Astrocyte (in vitro differentiated cells and primary cell): ENCODE data around the gene SPCS1. TPM values are rescaled to one million over a fixed set of nuclear protein-coding genes. Genes with fewer than 3 reads are reported as not detected.

ENCODE experiments used
- DNase-seq: peaks from one replicate; pipeline ENCODE4 v3.0.0-alpha.2; 2010; ENCODE audit warnings: low read depth
- FAIRE-seq: peaks from 2 replicates; lab custom pipeline; 2011; peaks lifted over from hg19 to GRCh38; lab: Jason Lieb, UNC
- H2AFZ ChIP-seq: 2 replicates; pipeline ENCODE4 v1.6.0; 2012; ENCODE audit warnings: low read depth, low read length, inconsistent platforms
- H3K27ac ChIP-seq: 2 replicates; pipeline ENCODE4 v1.5.1; 2011; ENCODE audit warnings: low read depth, low read length, inconsistent platforms
- H3K27me3 ChIP-seq: 2 replicates; pipeline ENCODE4 v1.6.0; 2011; ENCODE audit warnings: low read length, inconsistent platforms; ENCODE audit not compliant: insufficient read depth
- H3K36me3 ChIP-seq: 2 replicates; pipeline ENCODE4 v1.5.1; 2011; ENCODE audit warnings: low read length, inconsistent platforms; ENCODE audit not compliant: insufficient read depth
- H3K4me1 ChIP-seq: 2 replicates; pipeline ENCODE4 v1.5.1; 2011; ENCODE audit warnings: low read length, inconsistent platforms; ENCODE audit not compliant: insufficient read depth
- H3K4me2 ChIP-seq: 2 replicates; pipeline ENCODE4 v1.6.0; 2012; ENCODE audit warnings: low read length, inconsistent platforms
- H3K4me3 ChIP-seq: 2 replicates; pipeline ENCODE4 v1.5.1; 2011; ENCODE audit warnings: low read depth, mild to moderate bottlenecking, low read length, inconsistent platforms; ENCODE audit not compliant: insufficient read depth
- H3K79me2 ChIP-seq: 2 replicates; pipeline ENCODE4 v1.6.0; 2012; ENCODE audit warnings: mild to moderate bottlenecking, low read length, inconsistent platforms; ENCODE audit not compliant: insufficient read depth
- H3K9ac ChIP-seq: 2 replicates; pipeline ENCODE4 v1.6.0; 2012; ENCODE audit warnings: mild to moderate bottlenecking, low read length, inconsistent platforms
- H3K9me3 ChIP-seq: 2 replicates; pipeline ENCODE4 v1.5.1; 2012; ENCODE audit warnings: low read depth, mild to moderate bottlenecking, low read length, inconsistent platforms; ENCODE audit not compliant: insufficient read depth
- H4K20me1 ChIP-seq: 2 replicates; pipeline ENCODE4 v1.6.0; 2012; ENCODE audit warnings: low read length, inconsistent platforms; ENCODE audit not compliant: insufficient read depth
- H3K27ac Mint-ChIP-seq: one replicate; pipeline ENCODE4 v1.8.0; 2021; ENCODE audit warnings: mild to moderate bottlenecking, mixed read lengths; ENCODE audit not compliant: unreplicated experiment
- H3K27me3 Mint-ChIP-seq: one replicate; pipeline ENCODE4 v1.8.0; 2021; ENCODE audit warnings: low read depth, mixed read lengths; ENCODE audit not compliant: unreplicated experiment
- H3K36me3 Mint-ChIP-seq: one replicate; pipeline ENCODE4 v1.8.0; 2021; ENCODE audit warnings: low read depth, mixed read lengths; ENCODE audit not compliant: unreplicated experiment
- H3K4me1 Mint-ChIP-seq: one replicate; pipeline ENCODE4 v1.8.0; 2021; ENCODE audit warnings: low read depth, mixed read lengths; ENCODE audit not compliant: unreplicated experiment
- H3K4me3 Mint-ChIP-seq: one replicate; pipeline ENCODE4 v1.8.0; 2021; ENCODE audit warnings: mild to moderate bottlenecking, moderate library complexity, mixed read lengths; ENCODE audit not compliant: unreplicated experiment
- H3K9me3 Mint-ChIP-seq: one replicate; pipeline ENCODE4 v1.8.0; 2021; ENCODE audit warnings: mild to moderate bottlenecking, mixed read lengths; ENCODE audit not compliant: unreplicated experiment
- EZH2 ChIP-seq: IDR thresholded peaks from 2 replicates; pipeline ENCODE4 v1.6.1; 2012; ENCODE audit warnings: mild to moderate bottlenecking, low read length, inconsistent platforms; ENCODE audit not compliant: insufficient read depth
- total RNA-seq: library from RNA; stranded (reverse); gene quantifications from 2 replicates; pipeline ENCODE4 v1.2.1, GENCODE V29; 2021
- TF ChIP-seq, protein P1 (sequence below): IDR thresholded peaks from 2 replicates; pipeline ENCODE4 v1.5.1; 2011; ENCODE audit warnings: low read depth, mild to moderate bottlenecking, inconsistent platforms, low read length, moderate library complexity; ENCODE audit not compliant: insufficient read depth

The SPCS1 gene
- total RNA-seq, 1 donor from 2014 or later: 110 TPM

DNA sequence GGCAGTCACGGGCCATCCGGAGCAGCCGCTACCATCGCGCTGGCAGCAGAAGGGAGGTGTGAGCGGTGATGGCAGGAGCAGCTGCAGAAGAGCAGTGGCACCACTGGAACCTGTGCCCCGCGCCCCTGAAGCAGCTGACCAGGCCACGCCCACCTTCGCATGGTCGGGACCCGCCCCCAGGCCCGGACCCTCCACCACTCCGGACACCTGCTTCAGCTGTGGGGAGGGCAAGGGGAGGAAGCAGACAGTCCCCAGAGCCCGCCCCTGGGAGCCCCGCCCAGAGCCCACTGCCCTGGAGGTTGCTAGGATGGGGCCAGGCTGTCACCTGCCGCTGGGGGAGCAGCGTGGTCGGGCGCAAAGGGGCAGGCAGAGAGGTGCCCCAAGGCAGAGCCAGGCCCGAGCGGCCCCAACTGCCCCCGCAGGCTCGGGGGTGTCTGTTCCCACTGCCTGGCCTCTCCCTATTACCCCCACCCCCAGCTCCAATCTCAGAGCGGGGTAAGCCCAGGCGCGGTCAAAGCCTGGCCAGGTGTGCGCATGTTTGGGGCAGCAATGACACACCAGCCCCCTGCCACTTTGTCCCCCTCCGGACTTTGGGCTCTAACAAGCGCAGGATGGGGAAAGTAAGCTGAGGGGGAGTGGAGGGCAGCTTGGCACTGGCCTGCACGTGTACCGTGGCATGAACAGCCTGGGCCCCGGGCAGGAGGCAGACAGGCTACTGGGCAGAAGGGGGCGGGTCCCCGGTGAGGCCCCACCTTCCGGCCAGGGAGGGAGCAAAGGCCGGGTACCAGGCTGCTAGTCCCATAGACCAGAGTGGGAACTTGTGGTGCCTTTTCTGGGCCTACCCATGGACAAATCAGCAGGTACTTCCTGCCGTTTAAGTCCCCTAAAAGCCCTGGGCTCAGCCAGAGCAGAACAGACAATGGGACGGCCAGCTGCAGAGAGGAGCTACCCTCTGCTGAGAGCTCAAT is 8.7 kb downstream of the SPCS1 start:
- H3K79me2 ChIP-seq: no peaks in the 10 kb centered on the region
- no peak overlapping the region for H3K27ac Mint-ChIP-seq
- peaks cover 2% of the 10 kb centered on the region for H3K36me3 ChIP-seq
- H3K27me3 Mint-ChIP-seq: no peaks in the 10 kb centered on the region
- H3K9me3 Mint-ChIP-seq: peaks cover under 1% of the 10 kb centered on the region
- no peaks in the 10 kb centered on the region for H4K20me1 ChIP-seq
- no peak overlapping the region for H3K27ac ChIP-seq
- H3K4me1 ChIP-seq: no peaks in the 10 kb centered on the region
- no peaks in the 10 kb centered on the region for H3K4me1 Mint-ChIP-seq
- peaks cover 12% of the 10 kb centered on the region for H3K36me3 Mint-ChIP-seq
- FAIRE-seq (no peak), DNase-seq (no peak)
- H2AFZ ChIP-seq: no peak overlapping the region
- TF ChIP-seq, protein P1, sequence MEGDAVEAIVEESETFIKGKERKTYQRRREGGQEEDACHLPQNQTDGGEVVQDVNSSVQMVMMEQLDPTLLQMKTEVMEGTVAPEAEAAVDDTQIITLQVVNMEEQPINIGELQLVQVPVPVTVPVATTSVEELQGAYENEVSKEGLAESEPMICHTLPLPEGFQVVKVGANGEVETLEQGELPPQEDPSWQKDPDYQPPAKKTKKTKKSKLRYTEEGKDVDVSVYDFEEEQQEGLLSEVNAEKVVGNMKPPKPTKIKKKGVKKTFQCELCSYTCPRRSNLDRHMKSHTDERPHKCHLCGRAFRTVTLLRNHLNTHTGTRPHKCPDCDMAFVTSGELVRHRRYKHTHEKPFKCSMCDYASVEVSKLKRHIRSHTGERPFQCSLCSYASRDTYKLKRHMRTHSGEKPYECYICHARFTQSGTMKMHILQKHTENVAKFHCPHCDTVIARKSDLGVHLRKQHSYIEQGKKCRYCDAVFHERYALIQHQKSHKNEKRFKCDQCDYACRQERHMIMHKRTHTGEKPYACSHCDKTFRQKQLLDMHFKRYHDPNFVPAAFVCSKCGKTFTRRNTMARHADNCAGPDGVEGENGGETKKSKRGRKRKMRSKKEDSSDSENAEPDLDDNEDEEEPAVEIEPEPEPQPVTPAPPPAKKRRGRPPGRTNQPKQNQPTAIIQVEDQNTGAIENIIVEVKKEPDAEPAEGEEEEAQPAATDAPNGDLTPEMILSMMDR: no peak
- no peak for TF ChIP-seq EZH2
- no peak overlapping the region for H3K4me2 ChIP-seq
- no peak overlapping the region for H3K4me3 ChIP-seq
- H3K27me3 ChIP-seq: no peaks in the 10 kb centered on the region
- no peak overlapping the region for H3K4me3 Mint-ChIP-seq
- no peaks in the 10 kb centered on the region for H3K9me3 ChIP-seq
- no peak overlapping the region for H3K9ac ChIP-seq

DNA sequence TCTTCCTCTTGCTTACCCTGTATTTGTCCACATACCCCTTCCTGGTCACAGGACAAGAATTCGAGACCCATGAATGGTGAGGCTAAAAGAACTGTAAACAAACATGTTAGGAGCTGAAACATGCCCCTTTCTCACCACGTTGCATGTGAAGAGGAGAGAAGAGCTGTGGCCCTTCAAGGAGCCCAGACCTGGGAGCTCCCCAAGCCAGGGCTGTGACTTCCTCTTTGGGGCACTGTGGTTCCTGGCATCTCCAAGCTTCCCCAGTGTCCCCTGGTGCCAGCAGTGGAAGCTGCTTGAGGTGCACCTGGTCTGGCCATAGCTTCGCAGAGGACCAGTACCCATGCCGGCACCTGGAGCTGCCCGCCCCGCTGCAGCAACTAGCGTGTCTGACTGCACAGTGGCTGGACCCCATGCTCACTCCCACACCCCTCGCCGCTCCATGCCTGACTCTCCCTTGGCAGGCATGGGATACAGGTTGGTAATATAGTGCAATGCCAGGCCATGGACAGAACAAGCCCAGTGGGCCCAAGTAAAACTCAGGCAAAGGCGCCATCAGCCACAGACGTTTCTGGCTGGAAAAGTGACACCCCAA is 9.9 kb downstream of the SPCS1 start:
- no peaks in the 10 kb centered on the region for H3K79me2 ChIP-seq
- H2AFZ ChIP-seq: no peak overlapping the region
- H3K4me3 ChIP-seq: no peak overlapping the region
- TF ChIP-seq, protein P1: no peak
- TF ChIP-seq EZH2: no peak
- no peak overlapping the region for H3K27ac ChIP-seq
- DNase-seq: no peak
- no peak overlapping the region for H3K4me3 Mint-ChIP-seq
- no peaks in the 10 kb centered on the region for H3K27me3 Mint-ChIP-seq
- H3K4me2 ChIP-seq: no peak overlapping the region
- no peak overlapping the region for H3K27ac Mint-ChIP-seq
- no peaks in the 10 kb centered on the region for H3K4me1 Mint-ChIP-seq
- no peak for FAIRE-seq
- no peak overlapping the region for H3K9ac ChIP-seq
- no peaks in the 10 kb centered on the region for H3K4me1 ChIP-seq
- H3K27me3 ChIP-seq: no peaks in the 10 kb centered on the region
- H3K36me3 ChIP-seq: no peaks in the 10 kb centered on the region
- peaks cover 19% of the 10 kb centered on the region for H3K36me3 Mint-ChIP-seq
- peaks cover 3% of the 10 kb centered on the region for H3K9me3 Mint-ChIP-seq
- H3K9me3 ChIP-seq: no peaks in the 10 kb centered on the region
- no peaks in the 10 kb centered on the region for H4K20me1 ChIP-seq
